ENCODE data around the gene ARL2.

DNA sequence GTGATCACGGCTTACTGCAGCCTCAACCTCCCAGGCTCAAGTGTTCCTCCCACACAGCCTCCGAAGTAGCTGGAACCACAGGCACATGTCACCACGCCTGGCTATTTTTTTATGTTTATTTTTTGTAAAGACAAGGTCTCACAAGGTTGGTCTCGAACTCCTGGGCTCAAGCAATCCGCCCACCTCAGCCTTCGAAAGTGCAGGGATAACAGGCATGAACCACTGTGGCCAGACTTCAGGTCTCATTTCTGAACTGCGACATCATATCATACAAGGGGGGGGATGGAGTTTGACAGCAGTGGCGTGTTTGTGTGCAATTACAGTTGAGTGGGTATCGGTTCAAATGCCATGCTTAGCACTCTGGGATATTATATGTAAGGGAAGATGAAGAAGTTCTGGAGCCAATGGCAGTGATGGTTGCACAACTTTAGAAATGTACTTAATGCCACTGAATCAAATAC is 37.5 kb downstream of the ARL2 start:
- TF ChIP-seq, protein P1, sequence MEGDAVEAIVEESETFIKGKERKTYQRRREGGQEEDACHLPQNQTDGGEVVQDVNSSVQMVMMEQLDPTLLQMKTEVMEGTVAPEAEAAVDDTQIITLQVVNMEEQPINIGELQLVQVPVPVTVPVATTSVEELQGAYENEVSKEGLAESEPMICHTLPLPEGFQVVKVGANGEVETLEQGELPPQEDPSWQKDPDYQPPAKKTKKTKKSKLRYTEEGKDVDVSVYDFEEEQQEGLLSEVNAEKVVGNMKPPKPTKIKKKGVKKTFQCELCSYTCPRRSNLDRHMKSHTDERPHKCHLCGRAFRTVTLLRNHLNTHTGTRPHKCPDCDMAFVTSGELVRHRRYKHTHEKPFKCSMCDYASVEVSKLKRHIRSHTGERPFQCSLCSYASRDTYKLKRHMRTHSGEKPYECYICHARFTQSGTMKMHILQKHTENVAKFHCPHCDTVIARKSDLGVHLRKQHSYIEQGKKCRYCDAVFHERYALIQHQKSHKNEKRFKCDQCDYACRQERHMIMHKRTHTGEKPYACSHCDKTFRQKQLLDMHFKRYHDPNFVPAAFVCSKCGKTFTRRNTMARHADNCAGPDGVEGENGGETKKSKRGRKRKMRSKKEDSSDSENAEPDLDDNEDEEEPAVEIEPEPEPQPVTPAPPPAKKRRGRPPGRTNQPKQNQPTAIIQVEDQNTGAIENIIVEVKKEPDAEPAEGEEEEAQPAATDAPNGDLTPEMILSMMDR (IDR thresholded peaks at IDR 0.05 in 4 of 5, conservative IDR thresholded peaks at IDR 0.05 in 1 of 5) = no peak
- no peak for TF ChIP-seq POLR2A (IDR thresholded peaks at IDR 0.05)
